ENCODE data around the gene KLHL29.

KLHL29 gene

GRCh38 chr2:23753291-23754010 is 368.5 kb downstream of the KLHL29 start:
- no peak for DNase-seq

- DNase-seq = no peak
Measured at GRCh38 chr2:23754970-23755369, 370.0 kb downstream of the KLHL29 start.

GRCh38 chr2:23756593-23757292 is 371.8 kb downstream of the KLHL29 start:
- no peak for DNase-seq

GRCh38 chr2:23757686-23758433 is 372.9 kb downstream of the KLHL29 start:
- DNase-seq = no peak
